Panc1 (cell line): Measurements from ENCODE around the gene TMEM117. TPM values are rescaled to one million over a fixed set of nuclear protein-coding genes. Genes with fewer than 3 reads are reported as not detected.

Source experiments
- ATAC-seq: fragments of 200-7000 bp; cut with Tn5 transposase; 2 replicates; pipeline ENCODE4 v1.9.1; 2020; ENCODE audit warnings: mild to moderate bottlenecking, moderate library complexity
- BruUV-seq: library from RNA; stranded (reverse); fragments of 400-500 nt; replicated peaks from 2 replicates; lab custom pipeline; 2021; lab: Mats Ljungman, UMichigan
- CTCF ChIA-PET: fragments of 300-600 bp; sonication (Branson Sonifier 250); formaldehyde crosslinking; loops from one replicate; lab custom pipeline; 2022; ENCODE audit warnings: antibody characterized with exemption; lab: Charles Lee
- POLR2A ChIA-PET: fragments of 300-600 bp; sonication (Branson Sonifier 250); formaldehyde crosslinking; loops from one replicate; lab custom pipeline; 2022; ENCODE audit warnings: antibody characterized with exemption; lab: Charles Lee
- DNase-seq: peaks from one replicate; pipeline ENCODE4 v3.0.0-alpha.2; 2010; ENCODE audit warnings: low read depth, low spot score
- H3K27ac ChIP-seq: 2 replicates; pipeline ENCODE4 v1.5.1; 2011; ENCODE audit warnings: mild to moderate bottlenecking, low read length, inconsistent platforms
- H3K27me3 ChIP-seq: fragments of 200-500 bp; sonication (Bioruptor generic); 2 replicates; pipeline ENCODE4 v1.6.0; 2014; ENCODE audit warnings: low read length, inconsistent platforms; ENCODE audit not compliant: control insufficient read depth, insufficient read depth
- H3K36me3 ChIP-seq: fragments of 200-500 bp; sonication (Bioruptor generic); 2 replicates; pipeline ENCODE4 v1.5.1; 2014; ENCODE audit warnings: inconsistent platforms, mild to moderate bottlenecking, low read length, moderate library complexity; ENCODE audit not compliant: control insufficient read depth, insufficient read depth
- H3K4me1 ChIP-seq: 2 replicates; pipeline ENCODE4 v1.5.1; 2011; ENCODE audit warnings: inconsistent platforms, mild to moderate bottlenecking, low read length, moderate library complexity; ENCODE audit not compliant: control insufficient read depth, insufficient read depth
- H3K4me3 ChIP-seq, 2 experiments: 2 replicates each; pipeline ENCODE4 v1.5.1; 2011 to 2012; ENCODE audit warnings: low read depth in 2 of 2, low read length in 2 of 2, mild to moderate bottlenecking in 2 of 2, inconsistent platforms in 1 of 2, moderate library complexity in 1 of 2
- H3K9me3 ChIP-seq: fragments of 200-500 bp; sonication (Bioruptor generic); 2 replicates; pipeline ENCODE4 v1.5.1; 2014; ENCODE audit warnings: low read depth, mild to moderate bottlenecking, inconsistent platforms, low read length, moderate library complexity; ENCODE audit not compliant: control insufficient read depth, insufficient read depth
- POLR2AphosphoS5 ChIP-seq: IDR thresholded peaks from 2 replicates; pipeline ENCODE4 v1.6.1; 2012; ENCODE audit warnings: mild to moderate bottlenecking, low read depth, low read length, moderate library complexity
- SIN3A ChIP-seq: IDR thresholded peaks from 2 replicates; pipeline ENCODE4 v1.6.1; 2012; ENCODE audit warnings: low read depth, mild to moderate bottlenecking, low read length, moderate library complexity, borderline replicate concordance; ENCODE audit not compliant: insufficient read depth
- TCF7L2 ChIP-seq: IDR thresholded peaks from 2 replicates; pipeline ENCODE4 v1.6.1; 2011; ENCODE audit warnings: mild to moderate bottlenecking, low read depth, low read length, inconsistent platforms
- in situ Hi-C: cut with HindIII; loops from 2 replicates; pipeline ENCODE4 v1.10.0; 2016; ENCODE audit warnings: low sequenced_read_pairs, low pct_unique_long_range_greater_than_20kb
- intact Hi-C: fragments of 100-400 bp; cut with micrococcal nuclease; formaldehyde crosslinking; loops from one replicate; pipeline ENCODE4 v1.10.0; 2022; ENCODE audit not compliant: unreplicated experiment
- total RNA-seq: library from RNA; stranded (reverse); gene quantifications from one replicate; pipeline ENCODE4 v1.2.1, GENCODE V29; 2021; ENCODE audit not compliant: unreplicated experiment
- TF ChIP-seq, protein P1 (sequence below), 2 experiments: IDR thresholded peaks; 2 replicates each; pipeline ENCODE4 v1.6.1; 2011 to 2012; ENCODE audit warnings: low read depth in 2 of 2, control low read depth in 1 of 2, low read length in 1 of 2, mild to moderate bottlenecking in 1 of 2, moderate library complexity in 1 of 2; ENCODE audit not compliant: insufficient read depth in 1 of 2
- TF ChIP-seq, protein P2 (sequence below): fragments of 450-650 bp; IDR thresholded peaks from 2 replicates; pipeline ENCODE4 v1.5.1; 2017; ENCODE audit warnings: mild to moderate bottlenecking

Gene TMEM117
- total RNA-seq, 1 experiment from 2014 or later: 5.5 TPM

GRCh38 chr12:44162961-44163360, 327.1 kb downstream of the TMEM117 start:
- Histone ChIP-seq H3K27ac (no peak overlapping the region), H3K27me3 (no peaks in the 10 kb centered on the region), H3K9me3 (no peaks in the 10 kb centered on the region), H3K4me1 (no peaks in the 10 kb centered on the region), H3K4me3 (no peak overlapping the region), H3K36me3 (no peaks in the 10 kb centered on the region)
- intact Hi-C loops (no loop called here), in situ Hi-C loops (no loop called here)
- CTCF ChIA-PET: no interaction called here
- TF ChIP-seq, protein P1, sequence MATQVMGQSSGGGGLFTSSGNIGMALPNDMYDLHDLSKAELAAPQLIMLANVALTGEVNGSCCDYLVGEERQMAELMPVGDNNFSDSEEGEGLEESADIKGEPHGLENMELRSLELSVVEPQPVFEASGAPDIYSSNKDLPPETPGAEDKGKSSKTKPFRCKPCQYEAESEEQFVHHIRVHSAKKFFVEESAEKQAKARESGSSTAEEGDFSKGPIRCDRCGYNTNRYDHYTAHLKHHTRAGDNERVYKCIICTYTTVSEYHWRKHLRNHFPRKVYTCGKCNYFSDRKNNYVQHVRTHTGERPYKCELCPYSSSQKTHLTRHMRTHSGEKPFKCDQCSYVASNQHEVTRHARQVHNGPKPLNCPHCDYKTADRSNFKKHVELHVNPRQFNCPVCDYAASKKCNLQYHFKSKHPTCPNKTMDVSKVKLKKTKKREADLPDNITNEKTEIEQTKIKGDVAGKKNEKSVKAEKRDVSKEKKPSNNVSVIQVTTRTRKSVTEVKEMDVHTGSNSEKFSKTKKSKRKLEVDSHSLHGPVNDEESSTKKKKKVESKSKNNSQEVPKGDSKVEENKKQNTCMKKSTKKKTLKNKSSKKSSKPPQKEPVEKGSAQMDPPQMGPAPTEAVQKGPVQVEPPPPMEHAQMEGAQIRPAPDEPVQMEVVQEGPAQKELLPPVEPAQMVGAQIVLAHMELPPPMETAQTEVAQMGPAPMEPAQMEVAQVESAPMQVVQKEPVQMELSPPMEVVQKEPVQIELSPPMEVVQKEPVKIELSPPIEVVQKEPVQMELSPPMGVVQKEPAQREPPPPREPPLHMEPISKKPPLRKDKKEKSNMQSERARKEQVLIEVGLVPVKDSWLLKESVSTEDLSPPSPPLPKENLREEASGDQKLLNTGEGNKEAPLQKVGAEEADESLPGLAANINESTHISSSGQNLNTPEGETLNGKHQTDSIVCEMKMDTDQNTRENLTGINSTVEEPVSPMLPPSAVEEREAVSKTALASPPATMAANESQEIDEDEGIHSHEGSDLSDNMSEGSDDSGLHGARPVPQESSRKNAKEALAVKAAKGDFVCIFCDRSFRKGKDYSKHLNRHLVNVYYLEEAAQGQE (IDR thresholded peaks at IDR 0.05; ENCODE audit: insufficient read depth in 1 of 2, low read depth in 2 of 2, low read length in 1 of 2): no peak
- TF ChIP-seq POLR2AphosphoS5: no peak
- TF ChIP-seq, protein P2, sequence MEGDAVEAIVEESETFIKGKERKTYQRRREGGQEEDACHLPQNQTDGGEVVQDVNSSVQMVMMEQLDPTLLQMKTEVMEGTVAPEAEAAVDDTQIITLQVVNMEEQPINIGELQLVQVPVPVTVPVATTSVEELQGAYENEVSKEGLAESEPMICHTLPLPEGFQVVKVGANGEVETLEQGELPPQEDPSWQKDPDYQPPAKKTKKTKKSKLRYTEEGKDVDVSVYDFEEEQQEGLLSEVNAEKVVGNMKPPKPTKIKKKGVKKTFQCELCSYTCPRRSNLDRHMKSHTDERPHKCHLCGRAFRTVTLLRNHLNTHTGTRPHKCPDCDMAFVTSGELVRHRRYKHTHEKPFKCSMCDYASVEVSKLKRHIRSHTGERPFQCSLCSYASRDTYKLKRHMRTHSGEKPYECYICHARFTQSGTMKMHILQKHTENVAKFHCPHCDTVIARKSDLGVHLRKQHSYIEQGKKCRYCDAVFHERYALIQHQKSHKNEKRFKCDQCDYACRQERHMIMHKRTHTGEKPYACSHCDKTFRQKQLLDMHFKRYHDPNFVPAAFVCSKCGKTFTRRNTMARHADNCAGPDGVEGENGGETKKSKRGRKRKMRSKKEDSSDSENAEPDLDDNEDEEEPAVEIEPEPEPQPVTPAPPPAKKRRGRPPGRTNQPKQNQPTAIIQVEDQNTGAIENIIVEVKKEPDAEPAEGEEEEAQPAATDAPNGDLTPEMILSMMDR: no peak
- no peak for TF ChIP-seq TCF7L2
- no peak for TF ChIP-seq SIN3A
- POLR2A ChIA-PET: no interaction called here
- no TSS peak for BruUV-seq
- ATAC-seq (no peak), DNase-seq (no peak)

DNA sequence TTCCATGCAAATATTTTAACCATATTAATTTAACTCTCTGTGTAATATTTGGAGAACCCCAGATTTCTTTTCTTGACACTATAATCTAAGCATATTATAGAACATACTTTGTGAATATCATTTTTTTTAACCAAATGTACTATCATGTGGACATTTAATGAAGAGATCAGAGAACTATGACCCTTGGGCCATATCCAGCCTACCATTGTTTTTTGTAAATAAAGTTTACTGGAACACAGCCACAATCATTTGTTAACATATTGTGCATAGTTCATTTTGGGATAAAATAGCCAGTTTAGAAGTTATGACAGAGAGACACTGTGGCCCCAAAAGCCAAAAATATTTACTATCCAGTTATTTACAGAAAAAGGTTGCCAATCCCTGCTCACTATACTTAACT, 338.2 kb downstream of the TMEM117 start:
- no TSS peak for BruUV-seq
- CTCF ChIA-PET: no interaction called here
- ATAC-seq: no peak
- no peak overlapping the region for H3K27ac ChIP-seq
- intact Hi-C loops: no loop called here
- H3K4me1 ChIP-seq: no peaks in the 10 kb centered on the region
- H3K9me3 ChIP-seq: no peaks in the 10 kb centered on the region
- H3K27me3 ChIP-seq: no peaks in the 10 kb centered on the region
- TF ChIP-seq TCF7L2 (no peak), SIN3A (no peak), POLR2AphosphoS5 (no peak)
- TF ChIP-seq, protein P1 (IDR thresholded peaks at IDR 0.05; ENCODE audit: insufficient read depth in 1 of 2, low read depth in 2 of 2, low read length in 1 of 2): no peak
- TF ChIP-seq, protein P2: no peak
- POLR2A ChIA-PET: no interaction called here
- DNase-seq: no peak
- H3K4me3 ChIP-seq: no peak overlapping the region
- H3K36me3 ChIP-seq: no peaks in the 10 kb centered on the region
- in situ Hi-C loops: no loop called here
